Skeletal muscle satellite cell (primary cell): ENCODE measurements around the gene FBXO33.

Source experiments
- H3K27me3 ChIP-seq: 2 replicates; pipeline ENCODE4 v1.7.0; 2013; ENCODE audit warnings: low read length; ENCODE audit not compliant: control insufficient read depth, insufficient read depth
- H3K36me3 ChIP-seq: 2 replicates; pipeline ENCODE4 v1.7.0; 2013; ENCODE audit warnings: mild to moderate bottlenecking, control low read depth, low read length; ENCODE audit not compliant: insufficient read depth
- H3K4me1 ChIP-seq: 2 replicates; pipeline ENCODE4 v1.7.0; 2013; ENCODE audit warnings: low read length; ENCODE audit not compliant: control insufficient read depth, insufficient read depth
- H3K4me2 ChIP-seq: 2 replicates; pipeline ENCODE4 v1.7.0; 2013; ENCODE audit warnings: mild to moderate bottlenecking, low read length
- H3K4me3 ChIP-seq: 2 replicates; pipeline ENCODE4 v1.7.0; 2013; ENCODE audit warnings: low read length
- H3K9ac ChIP-seq: 2 replicates; pipeline ENCODE4 v1.7.0; 2013; ENCODE audit warnings: mild to moderate bottlenecking, low read depth, low read length, moderate library complexity
- H3K9me3 ChIP-seq: replicated peaks from 2 replicates; pipeline ENCODE4 v1.7.0; 2013; ENCODE audit warnings: mild to moderate bottlenecking, control low read depth, low read length

The FBXO33 gene

GRCh38 chr14:39384177-39384576 lies 48.1 kb downstream of the FBXO33 start:
- Histone ChIP-seq H3K9me3 (no peaks in the 10 kb centered on the region), H3K4me3 (no peak overlapping the region), H3K27me3 (no peaks in the 10 kb centered on the region), H3K4me2 (no peak overlapping the region), H3K4me1 (no peaks in the 10 kb centered on the region), H3K9ac (no peak overlapping the region), H3K36me3 (no peaks in the 10 kb centered on the region)

GRCh38 chr14:39383741-39384140 lies 48.5 kb downstream of the FBXO33 start:
- H3K36me3 ChIP-seq, result no peaks in the 10 kb centered on the region
- no peak overlapping the region for H3K9ac ChIP-seq
- no peaks in the 10 kb centered on the region for H3K27me3 ChIP-seq
- H3K9me3 ChIP-seq, result no peaks in the 10 kb centered on the region
- no peaks in the 10 kb centered on the region for H3K4me1 ChIP-seq
- no peak overlapping the region for H3K4me2 ChIP-seq
- no peak overlapping the region for H3K4me3 ChIP-seq

GRCh38 chr14:39383026-39383660 lies 49.1 kb downstream of the FBXO33 start:
- no peak overlapping the region for H3K4me3 ChIP-seq
- H3K27me3 ChIP-seq, result no peaks in the 10 kb centered on the region
- H3K9ac ChIP-seq, result no peak overlapping the region
- H3K36me3 ChIP-seq, result no peaks in the 10 kb centered on the region
- no peaks in the 10 kb centered on the region for H3K4me1 ChIP-seq
- no peaks in the 10 kb centered on the region for H3K9me3 ChIP-seq
- no peak overlapping the region for H3K4me2 ChIP-seq

- H3K9me3 ChIP-seq, result no peaks in the 10 kb centered on the region
- H3K4me3 ChIP-seq, result no peak overlapping the region
- H3K4me1 ChIP-seq, result no peaks in the 10 kb centered on the region
- no peak overlapping the region for H3K9ac ChIP-seq
- H3K27me3 ChIP-seq, result no peaks in the 10 kb centered on the region
- H3K4me2 ChIP-seq, result no peak overlapping the region
- H3K36me3 ChIP-seq, result no peaks in the 10 kb centered on the region
Observed at GRCh38 chr14:39382463-39382862, 49.8 kb downstream of the FBXO33 start.

- peaks cover 11% of the 10 kb centered on the region for H3K4me1 ChIP-seq
- H3K9ac ChIP-seq, result no peak overlapping the region
- H3K36me3 ChIP-seq, result no peaks in the 10 kb centered on the region
- H3K9me3 ChIP-seq, result no peaks in the 10 kb centered on the region
- no peaks in the 10 kb centered on the region for H3K27me3 ChIP-seq
- H3K4me2 ChIP-seq, result no peak overlapping the region
- H3K4me3 ChIP-seq, result no peak overlapping the region
Observed at GRCh38 chr14:39381366-39381765, 50.9 kb downstream of the FBXO33 start.

- Histone ChIP-seq H3K9ac (peak overlapping the region; percentile 39), H3K36me3 (no peaks in the 10 kb centered on the region), H3K4me3 (no peak overlapping the region), H3K9me3 (no peaks in the 10 kb centered on the region), H3K4me2 (peak overlapping the region; percentile 40), H3K27me3 (no peaks in the 10 kb centered on the region), H3K4me1 (peaks cover 36% of the 10 kb centered on the region)
Observed at GRCh38 chr14:39376667-39377403, 55.4 kb downstream of the FBXO33 start.

- Histone ChIP-seq H3K4me2 (peak overlapping the region; percentile 15), H3K9ac (peak overlapping the region; percentile 46), H3K27me3 (no peaks in the 10 kb centered on the region), H3K4me1 (peaks cover 36% of the 10 kb centered on the region), H3K4me3 (no peak overlapping the region), H3K36me3 (peaks cover 5% of the 10 kb centered on the region), H3K9me3 (no peaks in the 10 kb centered on the region)
Observed at GRCh38 chr14:39374851-39375250, 57.4 kb downstream of the FBXO33 start.

GRCh38 chr14:39372656-39373055 lies 59.6 kb downstream of the FBXO33 start:
- Histone ChIP-seq H3K4me2 (no peak overlapping the region), H3K9me3 (no peaks in the 10 kb centered on the region), H3K4me1 (peaks cover 36% of the 10 kb centered on the region), H3K36me3 (peaks cover 5% of the 10 kb centered on the region), H3K27me3 (no peaks in the 10 kb centered on the region), H3K9ac (no peak overlapping the region), H3K4me3 (no peak overlapping the region)

- Histone ChIP-seq H3K4me2 (no peak overlapping the region), H3K9ac (no peak overlapping the region), H3K4me3 (no peak overlapping the region), H3K4me1 (peaks cover 23% of the 10 kb centered on the region), H3K9me3 (no peaks in the 10 kb centered on the region), H3K36me3 (peaks cover 5% of the 10 kb centered on the region), H3K27me3 (no peaks in the 10 kb centered on the region)
Observed at GRCh38 chr14:39370415-39370814, 61.8 kb downstream of the FBXO33 start.

- H3K9ac ChIP-seq, result no peak overlapping the region
- H3K27me3 ChIP-seq, result no peaks in the 10 kb centered on the region
- peaks cover 5% of the 10 kb centered on the region for H3K36me3 ChIP-seq
- H3K4me2 ChIP-seq, result no peak overlapping the region
- no peak overlapping the region for H3K4me3 ChIP-seq
- peaks cover 9% of the 10 kb centered on the region for H3K4me1 ChIP-seq
- H3K9me3 ChIP-seq, result no peaks in the 10 kb centered on the region
Observed at GRCh38 chr14:39369029-39369428, 63.2 kb downstream of the FBXO33 start.

GRCh38 chr14:39368261-39368959 lies 63.8 kb downstream of the FBXO33 start:
- H3K9ac ChIP-seq, result no peak overlapping the region
- H3K4me1 ChIP-seq, result peaks cover 8% of the 10 kb centered on the region
- no peak overlapping the region for H3K4me2 ChIP-seq
- H3K36me3 ChIP-seq, result peaks cover 5% of the 10 kb centered on the region
- no peaks in the 10 kb centered on the region for H3K9me3 ChIP-seq
- no peaks in the 10 kb centered on the region for H3K27me3 ChIP-seq
- no peak overlapping the region for H3K4me3 ChIP-seq
